ENCODE results near the gene BCL2L14. TPM values are rescaled to one million over a fixed set of nuclear protein-coding genes. Genes with fewer than 3 reads are reported as not detected.

BCL2L14 gene
- polyA plus RNA-seq, 1 of the 3 experiments (the other 2 are of a cell fraction), result not detected

DNA sequence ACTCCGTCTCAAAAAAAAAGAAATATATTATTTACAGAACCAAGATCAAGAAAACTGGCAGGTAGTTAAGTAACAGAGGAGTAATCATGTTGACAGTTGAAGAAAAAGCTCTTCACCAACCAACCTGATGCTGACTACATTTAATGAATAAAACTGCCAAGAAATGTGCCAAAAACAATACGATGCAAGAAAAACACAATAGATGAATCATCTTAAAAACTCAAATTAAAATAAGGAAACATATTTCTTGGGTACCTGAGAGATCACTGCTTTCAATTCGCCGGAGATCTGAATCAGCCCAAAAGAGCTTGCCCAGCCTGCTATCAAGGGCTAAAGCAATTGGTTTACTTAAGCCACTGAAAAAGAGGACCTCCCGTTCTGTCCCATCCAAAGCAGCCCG is 76.4 kb downstream of the BCL2L14 start:
- Histone ChIP-seq H3K4me1 (ENCODE audit: control insufficient read depth in 1 of 2, insufficient read depth in 2 of 2, low read depth in 1 of 2, low read length in 1 of 2) (peaks cover 0 to 3% of the 10 kb centered on the region in 2 experiments; a peak in 2 of 4 replicates), H3K9me3 (no peaks in the 10 kb centered on the region), H3K4me3 (ENCODE audit: low read depth in 2 of 2, low read length in 1 of 2) (no peak overlapping the region), H3F3A (replicated peaks; ENCODE audit: insufficient read depth) (no peaks in the 10 kb centered on the region), H3K79me2 (ENCODE audit: insufficient read depth) (no peaks in the 10 kb centered on the region), H2AFZ (ENCODE audit: low read depth) (no peak overlapping the region), H3K9me2 (no peaks in the 10 kb centered on the region), H3K27me3 (ENCODE audit: insufficient read depth) (no peaks in the 10 kb centered on the region), H3K9ac (no peak overlapping the region), H4K20me1 (ENCODE audit: insufficient read depth) (no peaks in the 10 kb centered on the region), H3K4me2 (no peak overlapping the region), H3K36me3 (replicated peaks in 1 of 2; ENCODE audit: control insufficient read depth in 1 of 2, insufficient read depth in 2 of 2, low read length in 1 of 2) (peaks cover 34 to 53% of the 10 kb centered on the region in 2 experiments), H3K27ac (ENCODE audit: low read depth in 2 of 2, low read length in 1 of 2) (no peak overlapping the region)
- TF ChIP-seq FOXM1 (IDR thresholded peaks at IDR 0.05; ENCODE audit: low read depth) (no peak), IRF3 (IDR thresholded peaks at IDR 0.05; ENCODE audit: low read depth, low read length) (no peak), GABPA (IDR thresholded peaks at IDR 0.05; ENCODE audit: low read depth) (no peak), CHD2 (IDR thresholded peaks at IDR 0.05; ENCODE audit: low read length, partially characterized antibody) (no peak), TAF1 (IDR thresholded peaks at IDR 0.05; ENCODE audit: borderline replicate concordance, low read depth, low read length) (no peak), EP300 (IDR thresholded peaks at IDR 0.05; ENCODE audit: borderline replicate concordance in 1 of 2, low read depth in 1 of 2, low read length in 1 of 2) (no peak), FOSL2 (IDR thresholded peaks at IDR 0.05; ENCODE audit: borderline replicate concordance, low read depth) (no peak), REST (IDR thresholded peaks at IDR 0.05; ENCODE audit: low read depth, low read length) (no peak), SIN3A (IDR thresholded peaks at IDR 0.05; ENCODE audit: borderline replicate concordance, low read depth, low read length) (no peak)
- no peak for DNase-seq
- CTCF ChIA-PET, result interaction anchor here (0.6 kb wide), 1 partner anchor 24 kb away, joined by 4 read pairs; no protein-coding TSS in a partner anchor
- POLR2A ChIA-PET, result no interaction called here
- 93% methylated on average over 6 of the region's 6 CpGs for WGBS (ENCODE audit: low lambda C conversion rate)

Other genes with a start within 250 kb of the BCL2L14 start
- gene LRP6, start 196.1 kb downstream of the BCL2L14 start, polyA plus RNA-seq (2012; rRNA removed), result 13.7 and 15.3 TPM in 2 replicates